ENCODE data around the gene SMIM1.

DNA sequence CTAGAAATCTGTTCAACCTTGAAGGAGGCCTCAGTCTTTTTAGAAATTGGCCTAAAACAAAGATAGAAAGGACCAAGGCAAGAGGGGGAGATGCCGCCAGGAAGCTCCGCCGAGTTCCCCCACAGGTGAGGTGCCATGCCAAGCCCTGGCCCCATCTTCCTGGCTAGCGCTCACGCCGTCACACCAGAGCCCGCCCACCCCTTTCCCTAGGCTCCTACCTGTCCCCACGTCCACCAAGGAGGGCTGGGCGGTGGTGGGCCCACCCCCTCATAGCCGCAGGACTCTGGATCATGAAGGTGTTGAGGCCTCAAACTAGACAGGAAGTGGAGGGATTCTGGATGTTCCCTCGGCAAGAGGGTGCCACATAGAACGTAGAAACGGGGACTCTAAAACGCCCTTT, 35.8 kb upstream of the SMIM1 start:
- TF ChIP-seq EZH2phosphoT487 (IDR thresholded peaks at IDR 0.05; ENCODE audit: insufficient read depth, low read depth) (no peak), EZH2 (IDR thresholded peaks at IDR 0.05; ENCODE audit: insufficient read depth, poor library complexity, severe bottlenecking) (no peak)
